Tibial nerve (tissue), 4 donors: ENCODE results near the gene GLB1L2. TPM values are rescaled to one million over a fixed set of nuclear protein-coding genes. Genes with fewer than 3 reads are reported as not detected.

Experiments
- DNase-seq, 2 donors: peaks; one replicate each; pipeline ENCODE4 v3.0.0-alpha.2; 2019; ENCODE audit warnings: low spot score in 2 of 2
- H3K27ac ChIP-seq, 4 donors: fragments of 200-600 bp; sonication (generic) in 3 of 4; one replicate each; pipeline ENCODE4 v1.5.1; 2017 to 2019; ENCODE audit warnings: mild to moderate bottlenecking in 1 of 4
- H3K27me3 ChIP-seq, 2 donors: fragments of 200-600 bp; sonication (generic) in 1 of 2; one replicate each; pipeline versions ENCODE4 v1.5.1 to v1.6.0; 2017 to 2019
- H3K36me3 ChIP-seq, 3 donors: fragments of 200-600 bp; sonication (generic); one replicate each; pipeline ENCODE4 v1.5.1; 2018 to 2019
- H3K4me1 ChIP-seq, 4 donors: fragments of 200-600 bp; sonication (generic) in 3 of 4; one replicate each; pipeline ENCODE4 v1.5.1; 2017 to 2019
- H3K4me3 ChIP-seq, 4 donors: fragments of 200-600 bp; sonication (generic) in 3 of 4; one replicate each; pipeline ENCODE4 v1.5.1; 2017 to 2019; ENCODE audit warnings: mild to moderate bottlenecking in 1 of 4, moderate library complexity in 1 of 4
- H3K9me3 ChIP-seq, 4 donors: fragments of 200-600 bp; sonication (generic) in 3 of 4; one replicate each; pipeline ENCODE4 v1.5.1; 2017 to 2019
- EP300 ChIP-seq, 2 donors: sonication (generic); formaldehyde crosslinking; IDR thresholded peaks; one replicate each; pipeline ENCODE4 v1.6.1; 2017; ENCODE audit warnings: antibody characterized with exemption in 2 of 2, mild to moderate bottlenecking in 1 of 2
- POLR2A ChIP-seq, 2 donors: fragments of 450-650 bp; IDR thresholded peaks; one replicate each; pipeline ENCODE4 v1.6.1; 2017; ENCODE audit warnings: antibody characterized with exemption in 2 of 2, mild to moderate bottlenecking in 2 of 2, moderate library complexity in 2 of 2
- WGBS, 2 donors: methylation state at CpG; one replicate each; pipeline ENCODE4 v1.1.5; 2018; 5-methylcytosine and 5-hydroxymethylcytosine counted together
- total RNA-seq, 4 donors: library from RNA; depleted of rRNA; stranded (reverse); fragments of >200 nt; gene quantifications; one replicate each; pipeline ENCODE4 v1.1.0, GENCODE V29; 2016
- TF ChIP-seq, protein P1 (sequence below), 5 experiments: fragments of 200-600 bp in 3 of 5; fragments of 450-650 bp in 2 of 5; sonication (generic) in 3 of 5; IDR thresholded peaks; one replicate each; pipeline ENCODE4 v1.5.1; 2016 to 2019; ENCODE audit warnings: antibody characterized with exemption in 5 of 5, mild to moderate bottlenecking in 3 of 5, moderate library complexity in 2 of 5

Gene GLB1L2
- total RNA-seq, 4 donors from 2014 or later: 2.0 to 8.1 (median 5.6) TPM

DNA sequence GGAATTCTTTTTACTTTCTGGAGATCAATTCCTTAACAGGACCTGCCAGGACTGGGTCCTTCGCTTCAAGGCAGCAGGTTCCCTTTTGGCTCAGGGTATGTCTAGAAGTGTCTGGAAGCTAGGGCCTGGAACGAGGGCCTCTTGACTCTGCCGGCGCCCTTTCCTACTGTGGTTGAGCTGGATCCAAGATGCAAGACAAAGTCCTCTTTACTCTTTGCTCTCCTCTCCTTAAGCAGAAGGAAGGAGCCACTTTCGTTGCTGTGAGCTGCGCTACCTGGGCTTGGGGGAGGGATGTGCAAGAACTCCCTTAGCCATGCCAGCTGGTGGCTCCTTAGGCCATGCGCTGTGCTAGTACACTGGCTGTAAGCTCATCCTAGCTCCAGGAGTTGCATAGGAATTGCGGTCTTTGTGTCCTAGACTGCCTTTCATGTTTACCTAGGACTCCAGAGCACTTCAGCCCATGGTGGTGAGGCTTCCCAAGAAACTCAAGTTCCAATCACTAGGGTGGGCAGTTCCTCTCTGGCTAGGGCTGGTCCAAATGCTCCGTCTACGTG is 18.1 kb downstream of the GLB1L2 start:
- 85 to 91% methylated on average over 10 of the region's 10 CpGs for WGBS, 2 donors

DNA sequence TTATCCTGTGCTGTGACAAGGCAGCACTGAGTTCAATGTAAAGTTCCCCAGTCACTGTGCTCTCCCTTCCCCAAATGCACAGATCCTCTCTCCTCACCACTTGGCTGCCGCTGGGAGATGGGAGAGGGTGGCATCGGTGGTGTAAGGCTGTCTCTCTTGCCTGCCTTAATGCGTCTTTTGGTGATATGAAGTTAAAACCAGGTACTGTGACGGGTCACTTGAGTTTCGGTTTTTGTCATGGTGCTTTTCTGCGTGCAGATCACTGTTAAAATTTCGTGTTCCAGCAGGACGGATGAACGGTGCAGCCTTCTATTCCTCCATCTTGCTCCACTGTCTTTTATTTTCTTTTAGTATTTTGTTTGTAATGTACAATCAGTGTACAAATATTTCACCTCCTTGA is 18.6 kb downstream of the GLB1L2 start:
- TF ChIP-seq, protein P1, sequence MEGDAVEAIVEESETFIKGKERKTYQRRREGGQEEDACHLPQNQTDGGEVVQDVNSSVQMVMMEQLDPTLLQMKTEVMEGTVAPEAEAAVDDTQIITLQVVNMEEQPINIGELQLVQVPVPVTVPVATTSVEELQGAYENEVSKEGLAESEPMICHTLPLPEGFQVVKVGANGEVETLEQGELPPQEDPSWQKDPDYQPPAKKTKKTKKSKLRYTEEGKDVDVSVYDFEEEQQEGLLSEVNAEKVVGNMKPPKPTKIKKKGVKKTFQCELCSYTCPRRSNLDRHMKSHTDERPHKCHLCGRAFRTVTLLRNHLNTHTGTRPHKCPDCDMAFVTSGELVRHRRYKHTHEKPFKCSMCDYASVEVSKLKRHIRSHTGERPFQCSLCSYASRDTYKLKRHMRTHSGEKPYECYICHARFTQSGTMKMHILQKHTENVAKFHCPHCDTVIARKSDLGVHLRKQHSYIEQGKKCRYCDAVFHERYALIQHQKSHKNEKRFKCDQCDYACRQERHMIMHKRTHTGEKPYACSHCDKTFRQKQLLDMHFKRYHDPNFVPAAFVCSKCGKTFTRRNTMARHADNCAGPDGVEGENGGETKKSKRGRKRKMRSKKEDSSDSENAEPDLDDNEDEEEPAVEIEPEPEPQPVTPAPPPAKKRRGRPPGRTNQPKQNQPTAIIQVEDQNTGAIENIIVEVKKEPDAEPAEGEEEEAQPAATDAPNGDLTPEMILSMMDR (IDR thresholded peaks at IDR 0.05): no peak
- TF ChIP-seq POLR2A (IDR thresholded peaks at IDR 0.05): no peak
- no peak for TF ChIP-seq EP300 (IDR thresholded peaks at IDR 0.05)
- no peak overlapping the region for H3K27ac ChIP-seq
- DNase-seq: no peak
- H3K4me3 ChIP-seq: no peak overlapping the region
- H3K27me3 ChIP-seq: no peaks in the 10 kb centered on the region
- no peaks in the 10 kb centered on the region for H3K36me3 ChIP-seq
- no peaks in the 10 kb centered on the region for H3K9me3 ChIP-seq
- whole genome bisulfite sequencing, 2 donors: 88 to 92% methylated on average over 9 of the region's 9 CpGs
- H3K4me1 ChIP-seq: no peaks in the 10 kb centered on the region

More for the DNA sequence above, 18.1 kb downstream of the GLB1L2 start:
- no peak for DNase-seq
- no peak overlapping the region for H3K27ac ChIP-seq
- H3K9me3 ChIP-seq: no peaks in the 10 kb centered on the region
- no peak overlapping the region for H3K4me3 ChIP-seq
- no peaks in the 10 kb centered on the region for H3K4me1 ChIP-seq
- H3K36me3 ChIP-seq: no peaks in the 10 kb centered on the region
- TF ChIP-seq POLR2A (IDR thresholded peaks at IDR 0.05): no peak
- no peaks in the 10 kb centered on the region for H3K27me3 ChIP-seq

DNA sequence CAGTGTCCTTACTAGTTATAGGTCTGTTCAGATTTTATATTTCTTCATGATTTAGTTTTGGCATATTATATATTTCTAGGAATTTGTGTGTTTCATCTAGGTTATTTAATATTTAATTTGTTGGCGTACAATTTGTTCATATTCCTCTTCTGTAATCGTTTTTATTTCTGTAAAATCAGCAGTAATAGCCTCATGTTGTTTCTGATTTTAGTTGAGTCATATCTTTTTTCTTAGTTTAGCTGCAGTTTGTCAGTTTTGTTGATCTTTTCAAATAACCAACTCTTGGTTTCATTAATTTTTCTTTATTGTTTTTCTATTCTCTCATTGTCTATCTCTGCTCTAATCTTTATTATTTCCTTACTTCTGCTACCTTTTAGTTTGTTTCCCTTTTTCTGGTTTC is 20.3 kb downstream of the GLB1L2 start:
- TF ChIP-seq, protein P1 (IDR thresholded peaks at IDR 0.05): no peak
- TF ChIP-seq POLR2A (IDR thresholded peaks at IDR 0.05) (no peak), EP300 (IDR thresholded peaks at IDR 0.05) (no peak)

DNA sequence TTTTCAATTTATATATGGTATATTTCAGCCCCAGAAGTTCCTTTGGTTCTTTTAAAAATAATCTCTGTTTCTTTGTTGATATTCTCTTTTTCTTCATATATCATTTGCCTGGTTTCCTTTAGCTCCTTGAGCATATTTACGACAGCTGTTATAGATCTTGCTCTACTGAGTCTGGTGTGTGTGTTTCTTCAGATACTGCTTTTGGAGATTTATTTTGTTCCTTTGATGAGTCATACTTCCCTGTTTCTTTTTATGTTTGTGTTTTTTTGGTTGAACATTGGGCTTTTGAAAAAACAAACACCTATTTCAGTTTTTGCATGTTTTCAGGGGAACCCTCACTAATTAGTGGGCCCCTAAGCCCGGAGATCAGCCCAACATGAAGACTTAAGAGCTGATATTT is 23.3 kb downstream of the GLB1L2 start:
- no peak for TF ChIP-seq POLR2A (IDR thresholded peaks at IDR 0.05)
- TF ChIP-seq, protein P1 (IDR thresholded peaks at IDR 0.05): no peak
- TF ChIP-seq EP300 (IDR thresholded peaks at IDR 0.05): no peak
- 70 to 72% methylated on average over 2 of the region's 2 CpGs for WGBS, 2 donors
- Histone ChIP-seq H3K36me3 (no peaks in the 10 kb centered on the region), H3K27me3 (no peaks in the 10 kb centered on the region), H3K4me3 (no peak overlapping the region), H3K27ac (no peak overlapping the region), H3K4me1 (peaks cover 0 to 3% (median 1%) of the 10 kb centered on the region in 4 donors), H3K9me3 (no peaks in the 10 kb centered on the region)
- no peak for DNase-seq

More for the DNA sequence above, 20.3 kb downstream of the GLB1L2 start:
- Histone ChIP-seq H3K4me1 (no peaks in the 10 kb centered on the region), H3K36me3 (no peaks in the 10 kb centered on the region), H3K27ac (no peak overlapping the region), H3K4me3 (no peak overlapping the region), H3K9me3 (no peaks in the 10 kb centered on the region), H3K27me3 (no peaks in the 10 kb centered on the region)
- 91 to 97% methylated on average over 2 of the region's 2 CpGs for WGBS, 2 donors
- DNase-seq: no peak

DNA sequence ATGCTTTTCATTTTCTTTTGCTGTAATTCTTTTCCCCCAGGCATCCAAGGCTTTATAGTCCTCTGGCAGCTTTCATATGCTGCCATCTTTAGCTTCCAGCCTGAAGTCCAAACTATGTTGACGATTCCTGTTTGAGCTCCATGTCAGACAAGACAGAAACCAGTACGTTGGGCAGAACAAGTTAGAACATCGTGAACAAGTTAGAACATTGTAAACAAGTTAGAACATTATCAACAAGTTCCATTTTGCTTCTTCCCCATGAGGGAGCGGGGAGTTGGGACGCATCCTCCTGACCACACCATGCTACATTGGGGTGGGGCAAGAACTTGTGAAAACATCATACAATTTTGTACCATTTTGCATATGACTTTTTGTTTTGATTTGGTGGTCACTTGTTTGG is 23.9 kb downstream of the GLB1L2 start:
- 85% methylated on average over 5 of the region's 5 CpGs for WGBS, 2 donors
- H3K27ac ChIP-seq: no peak overlapping the region
- H3K9me3 ChIP-seq: no peaks in the 10 kb centered on the region
- peaks cover 0 to 7% (median 3%) of the 10 kb centered on the region in 4 donors for H3K4me1 ChIP-seq
- H3K36me3 ChIP-seq: no peaks in the 10 kb centered on the region
- DNase-seq: no peak
- H3K4me3 ChIP-seq: no peak overlapping the region
- H3K27me3 ChIP-seq: no peaks in the 10 kb centered on the region
- TF ChIP-seq EP300 (IDR thresholded peaks at IDR 0.05): no peak
- no peak for TF ChIP-seq POLR2A (IDR thresholded peaks at IDR 0.05)
- TF ChIP-seq, protein P1 (IDR thresholded peaks at IDR 0.05): no peak
